Upper lobe of right lung (tissue), 1 donor: ENCODE measurements around the gene LCN10. TPM values are rescaled to one million over a fixed set of nuclear protein-coding genes. Genes with fewer than 3 reads are reported as not detected.

Experiments
- ATAC-seq: fragments of 200-7000 bp; cut with Tn5 transposase; one replicate; pipeline ENCODE4 v1.9.1; 2020; ENCODE audit warnings: mild to moderate bottlenecking, moderate library complexity
- DNase-seq: peaks from one replicate; pipeline ENCODE4 v3.0.0-alpha.2; 2020
- H3K27ac ChIP-seq: fragments of 200-600 bp; one replicate; pipeline ENCODE4 v1.8.0; 2022
- H3K27me3 ChIP-seq: fragments of 200-600 bp; one replicate; pipeline ENCODE4 v1.8.0; 2022; ENCODE audit warnings: mild to moderate bottlenecking
- H3K36me3 ChIP-seq: fragments of 200-600 bp; one replicate; pipeline ENCODE4 v1.8.0; 2022
- H3K4me1 ChIP-seq: fragments of 200-600 bp; one replicate; pipeline ENCODE4 v1.8.0; 2022
- H3K4me3 ChIP-seq: fragments of 200-600 bp; one replicate; pipeline ENCODE4 v1.8.0; 2022; ENCODE audit warnings: mild to moderate bottlenecking
- H3K9me3 ChIP-seq: fragments of 200-600 bp; one replicate; pipeline ENCODE4 v1.8.0; 2022
- CTCF ChIP-seq: fragments of 200-600 bp; IDR thresholded peaks from one replicate; pipeline ENCODE4 v1.8.0; 2022; ENCODE audit warnings: antibody characterized with exemption
- intact Hi-C: fragments of 100-400 bp; cut with DNase I; formaldehyde crosslinking; loops from one replicate; pipeline ENCODE4 v1.11.0; 2022
- total RNA-seq: library from RNA; stranded (reverse); fragmentation: NEBNext Ultra II Directional; extraction: Animal tissue kit (Norgen Biotek cat#: 25700); gene quantifications from one replicate; pipeline ENCODE4 v1.2.1, GENCODE V29; 2021
- donor health status: DM: no; HTN: yes; CAD: no; lungs with severe emphysema.

LCN10 gene
- total RNA-seq, 1 donor from 2014 or later, result 11.2 TPM

GRCh38 chr9:136740069-136740468 lies 2.7 kb downstream of the LCN10 start:
- no peak for TF ChIP-seq CTCF
- H3K4me1 ChIP-seq, result peaks cover 17% of the 10 kb centered on the region
- intact Hi-C loops, result no loop called here
- DNase-seq (no peak), ATAC-seq (no peak)
- H3K4me3 ChIP-seq, result no peak overlapping the region
- peaks cover 31% of the 10 kb centered on the region for H3K27me3 ChIP-seq
- H3K9me3 ChIP-seq, result no peaks in the 10 kb centered on the region
- no peaks in the 10 kb centered on the region for H3K36me3 ChIP-seq
- H3K27ac ChIP-seq, result no peak overlapping the region

GRCh38 chr9:136739509-136739908 lies 3.2 kb downstream of the LCN10 start:
- H3K27me3 ChIP-seq, result peaks cover 31% of the 10 kb centered on the region
- H3K36me3 ChIP-seq, result no peaks in the 10 kb centered on the region
- H3K9me3 ChIP-seq, result no peaks in the 10 kb centered on the region
- DNase-seq (no peak), ATAC-seq (no peak)
- intact Hi-C loops, result no loop called here
- no peak for TF ChIP-seq CTCF
- H3K4me1 ChIP-seq, result peaks cover 17% of the 10 kb centered on the region
- H3K4me3 ChIP-seq, result no peak overlapping the region
- H3K27ac ChIP-seq, result no peak overlapping the region

GRCh38 chr9:136738960-136739359 lies 3.8 kb downstream of the LCN10 start:
- Histone ChIP-seq H3K27ac (no peak overlapping the region), H3K36me3 (no peaks in the 10 kb centered on the region), H3K4me3 (no peak overlapping the region), H3K9me3 (no peaks in the 10 kb centered on the region), H3K4me1 (peaks cover 17% of the 10 kb centered on the region), H3K27me3 (peaks cover 26% of the 10 kb centered on the region)
- ATAC-seq (no peak), DNase-seq (no peak)
- intact Hi-C loops, result no loop called here
- TF ChIP-seq CTCF, result no peak

- ATAC-seq (no peak), DNase-seq (no peak)
- TF ChIP-seq CTCF, result no peak
These were observed 6.8 kb downstream of the LCN10 start for GRCh38 chr9:136735812-136736480.

GRCh38 chr9:136734837-136735496 lies 7.8 kb downstream of the LCN10 start:
- H3K27me3 ChIP-seq, result no peaks in the 10 kb centered on the region
- DNase-seq (no peak), ATAC-seq (no peak)
- no peaks in the 10 kb centered on the region for H3K36me3 ChIP-seq
- no peak for TF ChIP-seq CTCF
- H3K27ac ChIP-seq, result no peak overlapping the region
- no peaks in the 10 kb centered on the region for H3K9me3 ChIP-seq
- no peaks in the 10 kb centered on the region for H3K4me1 ChIP-seq
- H3K4me3 ChIP-seq, result no peak overlapping the region
- intact Hi-C loops, result no loop called here

More at GRCh38 chr9:136735812-136736480, 6.8 kb downstream of the LCN10 start:
- Histone ChIP-seq H3K27me3 (no peaks in the 10 kb centered on the region), H3K9me3 (no peaks in the 10 kb centered on the region), H3K4me3 (no peak overlapping the region), H3K36me3 (no peaks in the 10 kb centered on the region), H3K4me1 (peaks cover under 1% of the 10 kb centered on the region), H3K27ac (no peak overlapping the region)
- intact Hi-C loops, result no loop called here
